Pons (tissue), 1 donor: ENCODE data around the gene ENOX1.

Source experiments
- DNase-seq: peaks from one replicate; pipeline ENCODE4 v3.0.0-alpha.2; 2016; ENCODE audit warnings: low spot score

The ENOX1 gene

DNA sequence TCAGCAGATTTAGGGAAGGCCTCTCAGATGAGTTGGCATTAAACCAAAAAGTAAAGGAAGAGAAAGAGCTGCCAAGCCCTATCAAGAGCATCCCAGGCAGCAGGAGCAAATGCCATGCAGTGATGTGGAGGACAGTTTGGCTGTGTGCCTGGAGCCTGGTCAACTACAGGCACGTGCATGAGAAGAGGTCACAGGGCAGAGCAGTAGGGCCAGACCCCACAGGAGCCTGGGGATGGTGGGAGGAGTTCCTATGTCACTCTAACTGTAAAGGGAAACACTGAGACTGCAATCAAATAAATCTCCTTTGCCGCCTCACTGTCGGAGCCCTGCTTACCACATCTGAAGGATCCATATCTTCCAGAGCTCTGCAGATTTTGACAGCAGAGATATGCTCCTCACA lies 240.5 kb downstream of the ENOX1 start:
- DNase-seq = no peak

DNA sequence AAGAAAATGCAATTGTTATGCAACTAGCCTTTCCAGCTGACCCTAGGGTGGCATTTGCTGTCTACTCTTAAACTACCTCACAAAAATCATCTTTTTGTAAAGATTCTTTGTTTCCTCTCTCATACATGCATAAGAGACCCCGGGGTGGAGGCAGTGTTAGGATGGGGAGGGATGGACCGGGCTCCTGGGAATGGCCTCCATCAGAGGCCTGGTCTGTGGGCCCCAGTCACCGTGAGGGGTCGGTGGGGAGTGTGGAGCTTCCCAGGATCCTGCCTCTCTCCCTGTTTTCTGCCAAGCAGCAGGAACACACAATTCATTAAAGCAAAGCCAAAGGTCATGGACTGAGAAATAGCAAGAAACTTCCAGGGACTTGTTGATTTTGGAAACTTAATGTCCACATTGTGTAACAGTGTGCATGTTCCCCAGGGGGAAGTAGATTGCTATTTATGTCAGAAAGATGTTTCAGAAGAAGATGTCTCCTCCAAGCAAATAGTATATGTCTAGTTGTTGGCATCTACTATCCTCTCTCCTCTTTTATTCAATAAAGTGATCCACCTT lies 241.4 kb downstream of the ENOX1 start:
- DNase-seq = no peak

DNA sequence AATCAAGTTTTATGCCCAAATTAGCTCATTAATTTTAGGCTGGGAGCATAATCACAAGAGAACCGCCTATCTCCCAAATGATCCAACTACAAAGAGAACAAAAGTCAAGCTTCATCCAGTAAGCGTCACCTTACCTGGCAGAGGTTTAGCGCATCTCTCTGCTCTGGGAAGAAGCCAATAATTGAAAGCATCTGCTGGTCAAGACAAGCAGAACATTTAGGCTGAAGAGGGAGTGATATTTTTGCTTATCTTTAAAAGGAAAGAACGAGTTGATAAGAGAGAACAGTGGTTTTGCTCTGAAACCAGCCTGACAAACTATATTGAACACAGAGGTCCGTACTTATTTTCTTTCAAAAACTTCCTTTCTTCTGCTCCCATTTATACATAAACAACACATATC lies 242.1 kb downstream of the ENOX1 start:
- DNase-seq = no peak

DNA sequence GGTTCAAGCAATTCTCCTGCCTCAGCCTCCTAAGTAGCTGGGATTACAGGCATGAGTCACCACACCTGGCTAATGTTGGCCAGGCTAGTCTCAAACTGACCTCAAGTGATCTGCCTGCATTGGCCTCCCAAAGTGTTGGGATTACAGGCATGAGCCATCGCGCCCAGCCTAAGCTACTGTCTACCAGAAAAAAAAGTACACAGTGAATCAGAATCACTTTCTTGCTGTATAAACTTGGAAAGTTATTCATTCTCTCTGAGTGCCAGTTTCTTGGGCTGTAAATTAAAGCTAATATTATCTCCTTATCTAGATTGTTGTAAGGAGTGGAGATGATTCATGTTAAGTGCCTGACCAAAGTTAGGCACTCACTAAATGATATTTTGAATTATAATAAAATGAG lies 242.8 kb downstream of the ENOX1 start:
- DNase-seq = no peak

DNA sequence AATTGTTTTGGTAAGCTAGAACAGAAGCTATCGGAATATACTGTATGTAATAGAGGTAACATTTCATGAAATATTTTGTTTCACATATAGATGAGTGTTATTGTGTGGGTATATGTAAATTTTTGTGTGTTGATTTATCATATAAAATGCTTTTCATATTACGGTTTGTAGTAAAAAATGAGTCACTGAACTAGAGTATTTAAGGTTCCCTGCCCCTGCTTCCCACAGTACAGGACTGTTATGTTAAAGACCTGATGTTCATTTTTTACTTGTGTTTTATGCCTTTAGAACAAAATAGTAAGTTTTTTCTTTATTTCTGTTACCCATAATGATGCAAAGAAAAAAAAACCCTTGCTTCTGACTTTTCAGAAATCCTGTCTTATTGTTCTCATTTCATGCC lies 243.4 kb downstream of the ENOX1 start:
- DNase-seq = no peak

DNA sequence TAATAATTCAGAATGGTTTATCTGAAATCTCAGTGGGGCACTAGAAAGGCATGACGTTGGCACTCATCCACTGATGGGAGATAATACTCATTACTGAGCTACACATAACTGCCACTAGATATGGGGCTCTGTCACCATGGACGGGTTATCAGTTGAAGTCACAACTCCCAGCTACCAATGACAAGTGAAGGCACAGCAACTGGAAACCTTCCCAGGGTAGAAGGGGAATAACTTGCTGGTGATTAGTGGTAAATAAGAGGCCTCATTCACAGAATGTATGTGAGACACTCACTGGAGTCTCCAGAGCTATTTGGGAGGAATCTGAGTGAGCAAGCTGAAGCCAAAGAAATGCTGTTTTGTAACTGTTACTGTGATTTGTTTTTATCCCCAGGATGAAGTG lies 249.6 kb downstream of the ENOX1 start:
- peak; percentile 45 for DNase-seq

DNA sequence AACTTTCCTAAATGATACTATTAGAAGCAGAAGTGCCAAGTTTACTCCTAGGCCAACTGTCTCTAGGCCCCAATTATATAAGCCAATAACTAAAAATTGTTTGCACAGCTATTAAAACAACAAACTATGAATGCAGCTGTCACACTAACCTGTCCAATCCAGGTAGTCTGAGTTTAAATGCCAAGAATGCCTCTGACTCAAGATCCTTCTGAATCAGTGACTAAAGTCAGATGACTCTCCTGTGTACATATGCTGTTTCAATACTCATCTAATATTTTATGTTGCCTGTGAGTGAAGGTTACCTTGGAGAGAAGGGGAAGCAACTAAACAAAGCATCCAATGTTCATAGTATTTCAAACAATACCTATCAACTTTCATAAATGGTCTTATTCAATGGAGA lies 257.0 kb downstream of the ENOX1 start:
- no peak for DNase-seq

DNA sequence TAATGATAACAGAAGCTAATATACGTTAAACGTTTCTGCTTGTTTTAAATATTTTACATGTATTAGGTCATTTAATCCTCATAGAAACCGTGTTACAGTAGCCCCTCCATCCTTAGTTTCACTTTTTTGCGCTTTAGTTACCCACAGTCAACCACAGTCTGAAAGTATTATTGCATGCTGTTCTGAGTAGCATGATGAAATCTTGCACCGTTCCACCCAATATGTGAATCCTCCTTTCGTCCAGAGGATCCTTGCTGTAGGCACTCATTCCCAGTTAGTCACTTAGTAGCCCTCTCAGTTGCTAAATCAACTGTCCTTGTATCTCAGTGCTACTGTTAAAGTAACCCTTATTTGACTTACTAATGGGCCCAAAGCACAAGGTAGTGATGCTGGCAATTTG lies 257.8 kb downstream of the ENOX1 start:
- DNase-seq = no peak

DNA sequence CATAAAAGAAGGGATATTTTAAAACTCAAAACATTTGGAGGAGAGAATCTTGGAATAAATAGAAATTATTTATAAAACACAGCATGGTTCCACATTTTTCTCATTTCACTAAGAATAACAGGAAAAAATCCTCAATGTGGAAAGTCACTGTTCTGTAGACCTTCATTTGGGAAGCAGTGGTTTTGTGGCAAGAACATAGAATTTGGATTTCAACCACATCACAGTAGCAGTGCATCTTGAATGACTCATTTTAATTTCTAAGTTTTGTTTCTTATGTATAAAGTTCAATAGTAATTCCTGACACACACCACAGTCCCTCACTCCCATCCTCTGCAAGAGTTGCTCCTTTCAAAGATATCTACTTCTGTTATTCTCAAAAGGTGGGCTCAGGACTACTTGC lies 264.0 kb downstream of the ENOX1 start:
- DNase-seq = no peak

DNA sequence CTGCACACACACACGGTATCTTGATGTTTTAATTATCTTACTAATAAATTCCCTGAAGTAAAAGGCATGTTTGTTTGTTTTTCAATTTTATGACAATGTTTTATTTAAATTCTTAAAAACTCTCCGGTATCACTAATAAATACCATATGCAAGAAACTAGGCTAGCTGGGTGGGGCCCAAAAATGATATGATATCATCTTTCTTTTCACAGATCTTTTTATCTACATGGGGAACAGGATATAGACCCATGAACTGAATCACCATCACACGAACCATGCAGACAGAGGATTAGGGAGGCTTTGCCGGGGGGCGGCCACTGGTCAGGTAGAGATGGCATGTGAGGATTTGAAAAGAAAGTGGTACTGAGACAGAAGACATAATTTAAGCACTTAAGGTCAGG lies 266.4 kb downstream of the ENOX1 start:
- DNase-seq = no peak

DNA sequence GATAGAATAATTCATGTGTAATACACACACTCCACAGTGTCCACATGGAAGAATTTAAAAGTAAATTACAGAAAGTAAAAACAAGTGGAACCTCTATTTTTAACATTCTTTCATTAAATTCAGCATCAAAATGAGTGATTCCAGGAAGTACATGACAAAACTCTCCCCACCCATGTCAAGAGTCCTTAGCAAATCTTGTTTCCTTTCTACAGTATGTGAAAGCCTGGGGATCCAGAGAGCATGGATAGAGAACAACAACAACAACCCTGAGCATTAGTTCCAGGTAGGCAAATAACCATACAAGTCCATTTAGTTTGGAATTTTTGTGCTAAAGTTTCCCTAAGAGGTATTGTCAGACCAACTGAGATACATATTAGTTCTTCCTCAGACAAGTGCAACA lies 267.9 kb downstream of the ENOX1 start:
- no peak for DNase-seq

DNA sequence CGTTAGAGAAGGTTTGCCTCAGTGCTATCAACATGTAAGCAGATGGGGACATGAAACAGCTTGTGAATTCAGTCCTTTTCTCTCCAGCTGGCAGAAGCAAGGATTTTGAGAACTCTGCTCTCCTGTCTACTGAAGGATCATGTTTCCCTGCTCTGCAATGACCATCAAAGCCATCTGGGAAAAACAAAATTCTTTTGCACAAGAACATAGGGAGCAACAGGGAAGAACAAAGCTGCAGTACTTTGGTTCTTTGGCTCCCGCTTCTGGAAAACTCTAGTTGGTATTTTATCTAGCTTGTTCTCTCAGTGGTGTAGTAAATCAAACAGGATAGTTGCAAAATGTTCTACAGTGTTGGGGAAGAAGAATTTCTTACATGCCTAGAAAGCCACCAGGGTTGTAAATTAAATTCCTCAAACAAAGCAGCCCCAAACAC lies 270.4 kb downstream of the ENOX1 start:
- DNase-seq = peak; percentile 41

DNA sequence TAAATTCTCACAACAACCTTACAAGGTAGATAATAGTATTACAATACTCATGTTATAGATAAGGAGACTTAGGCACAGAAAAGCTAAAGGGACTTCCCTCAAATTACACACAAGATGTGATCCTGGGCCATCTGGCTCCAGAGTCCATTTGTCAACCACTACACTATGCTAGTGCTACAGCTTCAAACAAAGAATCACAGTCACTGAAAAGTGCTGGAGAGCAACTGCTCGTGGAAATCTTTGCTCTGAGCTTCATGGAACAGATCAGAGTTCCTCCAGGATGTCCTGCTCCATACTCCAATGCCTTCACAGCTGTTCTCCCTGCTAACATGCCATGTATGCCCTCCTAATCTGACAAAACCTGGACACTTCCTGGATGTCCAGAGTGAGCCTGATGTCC lies 271.2 kb downstream of the ENOX1 start:
- peak; percentile 49 for DNase-seq

DNA sequence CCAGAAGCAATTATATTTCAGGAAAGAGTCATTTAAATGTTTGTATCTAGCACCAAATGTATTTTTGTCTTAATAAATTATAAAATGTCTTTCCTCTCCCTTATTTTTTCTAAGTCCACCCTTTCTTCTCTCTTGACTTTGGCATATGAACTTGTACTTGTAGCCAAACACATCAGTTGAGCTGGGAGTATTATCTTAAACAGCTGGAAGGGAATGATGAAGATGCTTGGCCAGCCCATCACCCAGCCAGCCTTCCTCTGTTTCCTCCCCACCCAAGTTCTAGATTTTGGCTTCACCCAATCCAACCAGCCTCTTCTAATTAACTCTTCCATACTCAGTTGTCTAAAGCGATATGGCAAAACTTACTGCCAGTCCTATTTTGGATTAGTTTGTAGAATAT lies 272.5 kb downstream of the ENOX1 start:
- no peak for DNase-seq

DNA sequence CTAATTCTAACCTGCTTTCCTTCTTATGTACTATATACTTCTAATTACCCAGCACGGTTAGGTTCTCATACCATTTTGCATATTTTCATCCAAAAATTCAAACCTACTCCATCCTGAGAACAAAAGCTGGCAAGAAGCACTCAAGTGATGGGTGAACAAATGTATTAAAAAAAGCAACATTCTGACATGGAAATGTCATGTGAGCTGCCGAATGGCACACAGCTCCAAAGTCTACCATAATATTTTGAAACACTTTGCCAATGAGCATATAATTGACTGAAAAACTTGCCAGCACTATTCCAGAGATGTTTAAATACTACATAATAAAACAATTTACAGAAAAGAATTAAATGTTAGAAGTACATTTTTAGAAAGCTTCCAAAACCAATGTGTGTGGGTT lies 274.6 kb downstream of the ENOX1 start:
- DNase-seq = no peak

DNA sequence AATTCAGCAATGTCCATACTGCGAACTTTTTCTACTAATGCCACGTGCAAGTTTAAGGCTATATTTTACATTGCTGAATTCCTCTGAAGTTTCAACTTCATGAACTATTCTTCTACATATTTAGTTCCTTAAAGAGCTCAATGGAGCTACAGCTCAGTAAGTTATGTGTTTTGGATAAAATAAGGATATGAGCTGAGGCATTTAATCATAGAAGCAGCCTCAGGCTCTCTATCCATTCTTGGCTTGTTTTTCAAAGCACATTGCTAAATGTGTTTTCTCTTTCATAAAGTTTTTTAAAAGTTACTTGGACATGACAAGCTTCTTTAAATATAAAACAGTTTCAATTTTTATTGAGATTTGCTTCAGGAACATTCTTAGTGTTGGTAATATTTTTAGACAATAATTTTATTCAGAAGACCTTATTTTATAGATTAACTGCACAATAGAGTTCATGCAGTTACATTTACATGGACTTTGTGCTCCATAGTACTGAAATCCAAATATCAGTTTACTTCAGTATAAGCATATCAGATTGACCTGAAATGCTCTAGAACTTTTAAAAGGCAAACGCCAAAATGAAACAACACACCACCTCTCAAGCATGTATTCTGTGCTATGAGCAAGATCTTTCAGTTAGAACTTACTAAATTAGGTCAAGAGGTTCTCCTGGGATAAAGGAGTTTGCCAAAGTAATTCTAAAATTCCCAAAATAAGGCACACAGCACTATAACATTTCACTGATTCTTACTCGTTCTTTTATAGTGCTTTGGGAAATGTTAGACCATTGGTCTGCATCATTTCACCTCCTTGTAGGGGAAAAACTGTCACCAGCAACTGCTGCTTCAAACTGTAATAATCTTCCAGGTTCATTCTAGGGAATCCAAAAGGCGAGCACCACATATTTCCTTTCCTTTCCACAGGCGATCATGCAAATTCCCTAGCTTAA lies 275.5 kb downstream of the ENOX1 start:
- DNase-seq = no peak

DNA sequence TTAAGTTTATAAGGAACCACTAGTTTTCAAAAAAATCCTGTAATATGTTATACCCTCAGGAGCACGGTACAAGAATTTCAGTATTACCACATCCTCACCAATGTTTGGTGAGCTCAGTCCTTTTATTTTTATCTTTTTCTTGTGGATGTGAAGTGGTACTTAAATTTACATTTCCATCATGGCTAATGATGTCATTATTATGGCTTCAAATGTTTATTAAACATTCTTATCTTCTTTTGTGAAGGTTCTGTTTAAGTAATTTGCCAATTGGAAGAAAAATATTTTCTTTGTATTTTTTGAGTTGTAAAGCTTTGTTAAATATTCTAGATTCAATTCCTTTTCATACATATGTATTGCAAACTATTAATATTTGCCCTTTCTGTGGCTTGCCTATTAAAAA lies 291.0 kb downstream of the ENOX1 start:
- DNase-seq = no peak

DNA sequence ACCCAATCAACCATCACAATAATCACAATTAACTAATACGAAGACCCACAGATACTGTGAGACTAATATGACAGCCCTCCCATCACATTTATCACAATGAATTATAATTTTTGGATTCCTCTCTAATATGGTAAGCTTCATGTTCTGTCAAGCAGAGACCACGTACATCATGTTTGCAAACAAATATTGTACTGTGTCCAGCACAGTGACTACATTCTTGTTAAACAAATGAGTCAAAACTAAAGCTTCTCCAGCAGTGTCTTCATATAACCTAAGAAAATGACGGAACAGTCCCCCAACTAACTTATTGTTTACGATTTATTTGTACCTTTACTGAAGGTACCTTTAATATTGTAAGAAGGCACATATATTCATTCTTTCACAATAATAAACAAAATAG lies 292.6 kb downstream of the ENOX1 start:
- DNase-seq = no peak

DNA sequence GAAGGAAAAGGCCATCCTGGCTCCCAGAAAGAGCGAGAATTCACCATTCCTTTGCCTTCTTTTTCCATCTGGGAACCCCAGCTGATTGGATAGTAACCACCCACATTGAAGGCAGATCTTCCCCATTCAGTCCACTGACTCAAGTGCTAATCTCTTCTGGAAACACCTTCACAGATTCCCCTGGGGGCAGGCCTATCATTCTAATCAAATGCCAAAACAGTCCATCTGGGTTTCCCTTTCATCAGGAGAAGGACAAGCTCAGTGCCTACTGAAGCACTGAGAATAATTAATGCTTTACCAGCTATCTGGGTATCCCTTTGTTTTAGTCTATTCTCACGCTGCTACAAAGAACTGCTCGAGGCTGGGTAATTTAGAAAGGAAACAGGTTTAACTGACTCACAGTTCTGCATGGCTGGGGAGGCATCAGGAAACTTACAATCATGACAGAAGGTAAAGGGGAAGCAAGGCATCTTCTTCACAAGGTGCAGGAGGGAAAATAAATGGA lies 293.2 kb downstream of the ENOX1 start:
- no peak for DNase-seq

DNA sequence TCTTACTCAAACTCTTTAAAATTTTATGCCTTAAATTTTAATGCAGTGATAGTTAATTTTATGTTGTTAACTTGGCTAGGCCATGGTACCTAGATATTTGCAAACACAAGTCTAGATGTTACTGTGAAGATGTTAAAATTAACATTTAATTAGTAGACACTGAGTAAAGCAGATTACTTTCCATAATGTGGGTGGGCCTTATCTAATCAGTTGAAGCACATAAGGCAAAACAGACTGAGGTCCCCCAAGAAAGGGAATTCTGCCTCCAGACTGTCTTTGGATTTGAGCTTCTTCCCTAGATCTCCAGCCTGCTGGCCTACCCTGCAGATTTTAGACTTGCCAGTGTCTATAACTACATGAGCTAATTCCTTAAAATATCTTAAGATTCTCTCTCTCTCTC lies 294.0 kb downstream of the ENOX1 start:
- no peak for DNase-seq

DNA sequence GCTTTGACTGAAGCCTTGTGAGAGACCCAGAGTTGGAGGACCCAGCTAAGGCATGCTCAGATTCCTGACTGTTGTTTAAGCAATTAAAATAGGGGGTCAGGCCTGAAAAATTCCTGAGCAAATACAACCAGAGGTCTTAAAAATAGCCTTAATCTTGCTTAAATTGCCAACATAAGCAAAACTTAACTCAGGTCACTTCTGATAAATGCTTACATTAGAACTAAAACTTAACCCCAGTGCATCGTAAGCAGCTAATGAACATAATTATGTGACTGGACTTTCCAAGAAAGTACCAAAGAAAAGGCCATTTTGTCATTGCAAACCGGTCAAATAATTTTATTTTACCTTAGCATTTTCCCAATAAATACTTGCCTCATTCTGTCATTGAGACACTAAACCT lies 294.5 kb downstream of the ENOX1 start:
- no peak for DNase-seq

DNA sequence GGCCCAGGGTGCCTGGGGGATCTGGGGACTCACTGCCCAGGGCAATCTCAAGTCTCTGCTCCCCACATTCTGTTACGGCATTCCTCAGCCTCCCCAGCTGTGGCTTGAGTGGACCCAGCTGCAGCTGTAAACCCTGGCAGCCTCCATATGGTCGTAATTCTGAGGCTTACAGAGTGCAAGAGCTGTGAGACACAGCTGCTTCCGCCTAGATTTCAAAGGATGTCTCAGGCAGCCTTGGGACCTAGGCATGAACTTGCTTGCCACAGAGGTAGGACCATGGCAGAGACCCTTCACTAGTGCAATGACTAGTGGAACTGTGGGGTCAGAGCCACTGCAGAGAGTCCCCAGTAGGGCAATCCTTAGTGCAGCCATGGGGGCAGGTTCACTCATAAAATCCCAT lies 297.5 kb downstream of the ENOX1 start:
- no peak for DNase-seq

DNA sequence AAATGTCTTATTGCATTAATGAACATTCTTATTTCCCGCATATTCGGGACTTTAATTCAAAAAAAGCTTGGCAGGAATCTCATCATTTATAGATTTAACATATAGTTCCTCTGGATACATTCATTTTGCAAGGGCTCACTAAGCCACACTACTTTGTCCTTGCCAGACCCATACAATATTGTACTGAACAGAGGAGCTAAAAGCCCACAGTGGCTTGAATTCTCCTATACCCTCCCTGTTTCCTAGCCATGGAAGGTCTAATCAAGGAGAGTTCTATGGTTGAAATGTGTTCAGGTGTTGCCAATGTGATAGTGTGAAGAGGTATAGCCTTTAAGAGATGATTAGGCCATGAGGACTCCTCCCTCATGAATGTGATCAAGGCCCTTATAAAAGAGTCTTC lies 298.9 kb downstream of the ENOX1 start:
- DNase-seq = no peak

DNA sequence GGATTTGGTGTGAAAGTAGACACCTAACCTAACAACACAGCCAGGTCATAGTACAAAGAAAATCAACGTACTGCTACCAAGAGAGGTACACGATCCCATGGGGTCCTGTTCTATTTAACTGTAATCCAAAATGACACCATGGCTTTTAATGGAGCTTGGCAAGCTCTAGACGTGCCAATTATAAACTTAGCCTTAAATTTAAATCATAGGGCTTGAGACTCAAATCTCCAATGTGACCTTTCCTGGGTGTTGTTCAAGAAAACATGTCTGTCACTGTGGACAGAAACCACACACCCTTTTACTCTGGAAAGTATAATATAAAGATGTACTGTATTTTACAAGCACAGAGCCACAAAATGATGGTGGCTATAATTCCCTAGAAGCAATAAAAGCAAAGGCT lies 299.3 kb downstream of the ENOX1 start:
- no peak for DNase-seq
